PC-3 (cell line): Measurements from ENCODE around the gene STK32C. TPM values are rescaled to one million over a fixed set of nuclear protein-coding genes. Genes with fewer than 3 reads are reported as not detected.

Experiments
- ATAC-seq: fragments of 200-7000 bp; cut with Tn5 transposase; 2 replicates; pipeline ENCODE4 v1.9.1; 2020; ENCODE audit warnings: mild to moderate bottlenecking, moderate library complexity
- BruUV-seq: library from RNA; stranded (reverse); fragments of 400-500 nt; replicated peaks from 2 replicates; lab custom pipeline; 2021; lab: Mats Ljungman, UMichigan
- CTCF ChIA-PET: fragments of 300-600 bp; sonication (Branson Sonifier 250); formaldehyde crosslinking; loops from one replicate; lab custom pipeline; 2022; ENCODE audit warnings: antibody characterized with exemption; lab: Charles Lee
- POLR2A ChIA-PET: fragments of 300-600 bp; sonication (Branson Sonifier 250); formaldehyde crosslinking; loops from one replicate; lab custom pipeline; 2022; ENCODE audit warnings: antibody characterized with exemption; ENCODE audit not compliant: unreplicated experiment; lab: Charles Lee
- DNase-seq: peaks from one replicate; pipeline ENCODE4 v3.0.0-alpha.2; 2015
- H2AFZ ChIP-seq: fragments of 300-600 bp; sonication (generic); 2 replicates; pipeline ENCODE4 v1.6.0; 2016; ENCODE audit warnings: antibody characterized with exemption, low read length
- H3F3A ChIP-seq: fragments of 300-600 bp; sonication (generic); one replicate; pipeline ENCODE4 v1.6.0; 2017; ENCODE audit warnings: antibody characterized with exemption, low read length, control low read depth, mild to moderate bottlenecking; ENCODE audit not compliant: unreplicated experiment
- H3K27ac ChIP-seq: fragments of 300-600 bp; sonication (generic); 2 replicates; pipeline ENCODE4 v1.5.1; 2016; ENCODE audit warnings: mild to moderate bottlenecking, low read length
- H3K27me3 ChIP-seq: fragments of 300-600 bp; sonication (generic); 2 replicates; pipeline ENCODE4 v1.6.1; 2016; ENCODE audit warnings: low read length, mixed read lengths
- H3K36me3 ChIP-seq: fragments of 300-600 bp; sonication (generic); 2 replicates; pipeline ENCODE4 v1.6.1; 2016; ENCODE audit warnings: low read depth, mixed run types, low read length, mixed read lengths
- H3K4me1 ChIP-seq: fragments of 300-600 bp; sonication (generic); 2 replicates; pipeline ENCODE4 v1.5.1; 2016; ENCODE audit warnings: low read length; ENCODE audit not compliant: insufficient read depth
- H3K4me2 ChIP-seq: fragments of 300-600 bp; sonication (generic); 2 replicates; pipeline ENCODE4 v1.6.0; 2016; ENCODE audit warnings: low read length
- H3K4me3 ChIP-seq: fragments of 300-600 bp; sonication (generic); 2 replicates; pipeline ENCODE4 v1.5.1; 2016; ENCODE audit warnings: mild to moderate bottlenecking, low read length, mixed read lengths
- H3K79me2 ChIP-seq: fragments of 300-600 bp; sonication (generic); 2 replicates; pipeline ENCODE4 v1.6.1; 2017; ENCODE audit warnings: low read length, mixed read lengths
- H3K9ac ChIP-seq: fragments of 300-600 bp; sonication (generic); 2 replicates; pipeline ENCODE4 v1.6.0; 2016; ENCODE audit warnings: mild to moderate bottlenecking, low read length
- H3K9me2 ChIP-seq: fragments of 300-600 bp; sonication (generic); replicated peaks from 2 replicates; pipeline ENCODE4 v1.6.1; 2016; ENCODE audit warnings: mixed run types, low read length, mixed read lengths
- H3K9me3 ChIP-seq: fragments of 300-600 bp; sonication (generic); 2 replicates; pipeline ENCODE4 v1.6.1; 2016; ENCODE audit warnings: low read length, mixed read lengths
- H4K20me1 ChIP-seq: fragments of 300-600 bp; sonication (generic); 2 replicates; pipeline ENCODE4 v1.6.1; 2016; ENCODE audit warnings: low read length, mixed read lengths
- EZH2 ChIP-seq: fragments of 300-600 bp; sonication (generic); IDR thresholded peaks from one replicate; pipeline ENCODE4 v1.6.1; 2017; ENCODE audit warnings: antibody characterized with exemption, mild to moderate bottlenecking, low read length; ENCODE audit not compliant: unreplicated experiment
- EZH2phosphoT487 ChIP-seq: fragments of 300-600 bp; sonication (generic); IDR thresholded peaks from 2 replicates; pipeline ENCODE4 v1.6.1; 2018; ENCODE audit warnings: mild to moderate bottlenecking, antibody characterized with exemption, low read length, borderline replicate concordance
- intact Hi-C: fragments of 100-400 bp; cut with micrococcal nuclease; formaldehyde crosslinking; loops from 2 replicates; pipeline ENCODE4 v1.9.0; 2023
- total RNA-seq: library from RNA; depleted of rRNA; stranded (reverse); fragments of >200 nt; gene quantifications from 2 replicates; pipeline ENCODE4 v1.2.3, GENCODE V29; 2014
- TF ChIP-seq, protein P1 (sequence below): fragments of 300-600 bp; sonication (generic); conservative IDR thresholded peaks from 2 replicates; pipeline ENCODE4 v1.5.1; 2017; ENCODE audit warnings: antibody characterized with exemption, low read depth, mild to moderate bottlenecking, low read length

Gene STK32C
- total RNA-seq, 1 experiment from 2014 or later, result 28.3 TPM

DNA sequence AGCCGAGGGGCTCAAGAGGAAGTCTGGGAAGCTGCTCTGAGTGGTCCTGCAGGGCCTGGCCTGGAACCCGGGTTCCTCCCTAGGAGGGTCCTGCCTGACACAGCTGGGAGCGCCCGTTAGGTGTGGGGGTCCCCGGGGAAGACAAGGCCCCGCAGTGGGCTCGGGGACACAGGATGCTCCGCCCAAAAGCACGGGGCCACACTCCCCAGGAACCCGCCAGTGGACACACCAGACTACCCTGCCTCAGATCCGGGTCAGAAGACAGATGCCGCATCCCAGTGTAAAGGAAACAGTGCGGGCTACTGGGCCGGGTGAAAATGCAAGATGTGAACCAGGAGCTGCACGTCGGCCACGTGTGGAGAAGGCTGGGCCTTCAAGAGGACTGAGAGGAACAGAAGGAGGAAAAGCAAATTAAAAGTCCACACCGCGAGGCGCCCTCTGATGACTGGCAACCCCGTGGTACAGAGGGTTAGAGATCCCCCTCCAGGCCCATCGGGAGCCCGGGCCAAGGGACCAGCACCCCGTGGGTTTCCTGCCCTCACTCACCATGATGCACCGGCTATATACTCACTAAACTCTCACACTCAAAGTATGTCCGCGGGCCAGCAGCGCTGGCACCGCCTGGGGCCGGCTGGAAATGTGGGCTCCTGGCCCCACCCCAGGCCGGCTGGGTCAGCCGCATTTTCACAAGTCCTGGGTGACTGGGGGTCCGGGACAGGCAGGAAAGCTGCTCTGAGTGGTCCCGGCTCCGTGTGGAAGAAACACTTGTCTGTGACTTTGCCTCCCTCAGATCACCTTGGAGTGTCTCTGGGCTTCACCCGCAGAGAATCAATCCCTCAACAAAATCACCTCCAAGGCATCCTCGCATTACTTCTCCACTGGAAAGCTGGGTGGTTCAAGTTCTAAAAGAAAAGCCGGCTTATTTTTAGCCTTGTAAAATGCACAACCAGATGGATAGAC, 6.1 kb downstream of the STK32C start:
- Histone ChIP-seq H4K20me1 (no peaks in the 10 kb centered on the region), H3F3A (no peaks in the 10 kb centered on the region), H3K9me3 (no peaks in the 10 kb centered on the region), H3K4me2 (no peak overlapping the region), H3K4me3 (no peak overlapping the region), H3K79me2 (peaks cover 16% of the 10 kb centered on the region; the same call in 1 of the 2 replicates), H3K9ac (no peak overlapping the region), H3K9me2 (no peaks in the 10 kb centered on the region), H2AFZ (no peak overlapping the region), H3K27ac (no peak overlapping the region), H3K27me3 (no peaks in the 10 kb centered on the region), H3K4me1 (no peaks in the 10 kb centered on the region), H3K36me3 (no peaks in the 10 kb centered on the region)
- intact Hi-C loops, result no loop called here
- DNase-seq (no peak), ATAC-seq (no peak)
- ChIA-PET POLR2A (no interaction called here), CTCF (no interaction called here)
- TF ChIP-seq, protein P1, sequence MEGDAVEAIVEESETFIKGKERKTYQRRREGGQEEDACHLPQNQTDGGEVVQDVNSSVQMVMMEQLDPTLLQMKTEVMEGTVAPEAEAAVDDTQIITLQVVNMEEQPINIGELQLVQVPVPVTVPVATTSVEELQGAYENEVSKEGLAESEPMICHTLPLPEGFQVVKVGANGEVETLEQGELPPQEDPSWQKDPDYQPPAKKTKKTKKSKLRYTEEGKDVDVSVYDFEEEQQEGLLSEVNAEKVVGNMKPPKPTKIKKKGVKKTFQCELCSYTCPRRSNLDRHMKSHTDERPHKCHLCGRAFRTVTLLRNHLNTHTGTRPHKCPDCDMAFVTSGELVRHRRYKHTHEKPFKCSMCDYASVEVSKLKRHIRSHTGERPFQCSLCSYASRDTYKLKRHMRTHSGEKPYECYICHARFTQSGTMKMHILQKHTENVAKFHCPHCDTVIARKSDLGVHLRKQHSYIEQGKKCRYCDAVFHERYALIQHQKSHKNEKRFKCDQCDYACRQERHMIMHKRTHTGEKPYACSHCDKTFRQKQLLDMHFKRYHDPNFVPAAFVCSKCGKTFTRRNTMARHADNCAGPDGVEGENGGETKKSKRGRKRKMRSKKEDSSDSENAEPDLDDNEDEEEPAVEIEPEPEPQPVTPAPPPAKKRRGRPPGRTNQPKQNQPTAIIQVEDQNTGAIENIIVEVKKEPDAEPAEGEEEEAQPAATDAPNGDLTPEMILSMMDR, result no peak
- BruUV-seq, result no TSS peak

DNA sequence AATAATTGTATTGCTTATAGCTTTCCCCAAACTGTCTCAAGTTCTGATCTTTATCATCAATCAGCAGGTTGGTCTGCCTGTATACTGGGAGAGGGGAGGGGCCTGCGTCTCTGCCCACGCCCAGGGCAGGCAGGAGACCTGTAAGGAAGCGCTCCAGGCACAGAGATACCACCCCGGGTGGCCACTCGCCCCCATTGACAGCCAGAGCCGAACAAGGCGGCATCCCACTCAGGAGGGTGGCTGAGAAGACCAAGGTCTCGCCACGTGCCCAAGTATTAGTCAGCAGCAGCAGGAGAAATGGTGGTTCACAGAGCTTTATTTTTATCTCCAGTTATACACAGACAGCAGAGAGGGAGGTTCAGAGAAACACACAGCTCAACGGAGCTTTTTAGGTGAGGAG, 7.2 kb downstream of the STK32C start:
- no peak overlapping the region for H3K9ac ChIP-seq
- H3F3A ChIP-seq, result no peaks in the 10 kb centered on the region
- intact Hi-C loops, result no loop called here
- BruUV-seq, result no TSS peak
- no peaks in the 10 kb centered on the region for H3K4me1 ChIP-seq
- ChIA-PET POLR2A (no interaction called here), CTCF (no interaction called here)
- H2AFZ ChIP-seq, result no peak overlapping the region
- H3K9me3 ChIP-seq, result no peaks in the 10 kb centered on the region
- ATAC-seq, result no peak
- H3K9me2 ChIP-seq, result no peaks in the 10 kb centered on the region
- no peaks in the 10 kb centered on the region for H3K27me3 ChIP-seq
- no peaks in the 10 kb centered on the region for H3K36me3 ChIP-seq
- H3K27ac ChIP-seq, result no peak overlapping the region
- TF ChIP-seq EZH2phosphoT487 (no peak), EZH2 (no peak)
- TF ChIP-seq, protein P1, result no peak
- H3K4me3 ChIP-seq, result no peak overlapping the region
- H3K4me2 ChIP-seq, result no peak overlapping the region
- H3K79me2 ChIP-seq, result peaks cover 5% of the 10 kb centered on the region; the same call in 1 of the 2 replicates
- no peaks in the 10 kb centered on the region for H4K20me1 ChIP-seq
- no peak for DNase-seq
